ENCODE data around the gene RAB4B. TPM values are rescaled to one million over a fixed set of nuclear protein-coding genes. Genes with fewer than 3 reads are reported as not detected.

The RAB4B gene
- total and polyA plus RNA-seq, 5 donors from 2014 or later = 62.2 to 89.3 (median 79.6) TPM

GRCh38 chr19:40798683-40799557 is 20.9 kb downstream of the RAB4B start, which contains the start of gene EGLN2:
EGLN2 (plus strand) TSS chr19:40799191; CDS start chr19:40800573, 1,382 bp downstream.
- no peaks in the 10 kb centered on the region for H3K9me3 Mint-ChIP-seq
- peak within 1 kb of the TSS; percentile 88 to 96 (median 94) for H3K4me3 Mint-ChIP-seq
- peaks cover 13% of the 10 kb centered on the region for H3K36me3 Mint-ChIP-seq
- peak within 1 kb of the TSS; percentile 96 for H3K27ac ChIP-seq (ENCODE audit: insufficient read depth, low read length, poor library complexity, severe bottlenecking)
- peaks cover 6 to 56% (median 30%) of the 10 kb centered on the region in 4 donors for H3K4me1 Mint-ChIP-seq
- no peaks in the 10 kb centered on the region for H3K27me3 ChIP-seq (ENCODE audit: control insufficient read depth, insufficient read depth, low read length)
- ATAC-seq (ENCODE audit: low read depth in 2 of 2) (peak; percentile 83 to 87), DNase-seq (peak; percentile 100)
- peak within 1 kb of the TSS; percentile 96 to 100 (median 100) for H3K27ac Mint-ChIP-seq
- peaks cover 55% of the 10 kb centered on the region for H3K4me1 ChIP-seq (ENCODE audit: control insufficient read depth, insufficient read depth, low read length, poor library complexity, severe bottlenecking)
- H3K27me3 Mint-ChIP-seq = no peaks in the 10 kb centered on the region
- no peaks in the 10 kb centered on the region for H3K9me3 ChIP-seq (ENCODE audit: control insufficient read depth in 2 of 2, low read length in 2 of 2)
- peaks cover 5% of the 10 kb centered on the region for H3K36me3 ChIP-seq (ENCODE audit: control insufficient read depth, insufficient read depth, low read length)
- H3K4me3 ChIP-seq (ENCODE audit: low read depth, low read length) = peak within 1 kb of the TSS; percentile 90

GRCh38 chr19:40799558-40800338 is 21.7 kb downstream of the RAB4B start:
- peak overlapping the region; percentile 74 for H3K4me3 ChIP-seq (ENCODE audit: low read depth, low read length)
- H3K4me3 Mint-ChIP-seq = peak overlapping the region; percentile 88 to 96 (median 92)
- H3K27me3 ChIP-seq (ENCODE audit: control insufficient read depth, insufficient read depth, low read length) = no peaks in the 10 kb centered on the region
- no peaks in the 10 kb centered on the region for H3K9me3 ChIP-seq (ENCODE audit: control insufficient read depth in 2 of 2, low read length in 2 of 2)
- ATAC-seq (ENCODE audit: low read depth in 2 of 2) = no peak
- peak overlapping the region; percentile 87 to 91 (median 91) for H3K27ac Mint-ChIP-seq
- peak in 1 of 3 donors; percentile 24 for DNase-seq
- peak overlapping the region; percentile 74 for H3K27ac ChIP-seq (ENCODE audit: insufficient read depth, low read length, poor library complexity, severe bottlenecking)
- peaks cover 0 to under 1% (median 0%) of the 10 kb centered on the region in 7 donors for H3K9me3 Mint-ChIP-seq
- no peaks in the 10 kb centered on the region for H3K27me3 Mint-ChIP-seq
- H3K36me3 Mint-ChIP-seq = peaks cover 13% of the 10 kb centered on the region
- peaks cover 5% of the 10 kb centered on the region for H3K36me3 ChIP-seq (ENCODE audit: control insufficient read depth, insufficient read depth, low read length)
- H3K4me1 ChIP-seq (ENCODE audit: control insufficient read depth, insufficient read depth, low read length, poor library complexity, severe bottlenecking) = peaks cover 63% of the 10 kb centered on the region
- H3K4me1 Mint-ChIP-seq = peaks cover 10 to 64% (median 38%) of the 10 kb centered on the region in 4 donors

GRCh38 chr19:40800339-40800996 is 22.4 kb downstream of the RAB4B start:
- H3K4me3 ChIP-seq (ENCODE audit: low read depth, low read length) = peak overlapping the region; percentile 74
- Mint-ChIP-seq H3K36me3 (peaks cover 13% of the 10 kb centered on the region), H3K27me3 (no peaks in the 10 kb centered on the region), H3K4me1 (peaks cover 14 to 72% (median 44%) of the 10 kb centered on the region in 4 donors), H3K27ac (peak overlapping the region; percentile 87 to 91 (median 91)), H3K4me3 (peak overlapping the region; percentile 88 to 96 (median 92)), H3K9me3 (peaks cover 0 to 1% (median 0%) of the 10 kb centered on the region in 7 donors)
- H3K27me3 ChIP-seq (ENCODE audit: control insufficient read depth, insufficient read depth, low read length) = no peaks in the 10 kb centered on the region
- peaks cover 70% of the 10 kb centered on the region for H3K4me1 ChIP-seq (ENCODE audit: control insufficient read depth, insufficient read depth, low read length, poor library complexity, severe bottlenecking)
- H3K36me3 ChIP-seq (ENCODE audit: control insufficient read depth, insufficient read depth, low read length) = peaks cover 6% of the 10 kb centered on the region
- ATAC-seq (ENCODE audit: low read depth in 2 of 2) = no peak
- no peak for DNase-seq
- peak overlapping the region; percentile 74 for H3K27ac ChIP-seq (ENCODE audit: insufficient read depth, low read length, poor library complexity, severe bottlenecking)
- no peaks in the 10 kb centered on the region for H3K9me3 ChIP-seq (ENCODE audit: control insufficient read depth in 2 of 2, low read length in 2 of 2)

GRCh38 chr19:40800997-40801377 is 22.9 kb downstream of the RAB4B start:
- peak overlapping the region in 2 of 3 donors; percentile 15 to 29 for H3K27ac Mint-ChIP-seq
- Histone ChIP-seq H3K9me3 (ENCODE audit: control insufficient read depth in 2 of 2, low read length in 2 of 2) (no peaks in the 10 kb centered on the region), H3K4me1 (ENCODE audit: control insufficient read depth, insufficient read depth, low read length, poor library complexity, severe bottlenecking) (peaks cover 75% of the 10 kb centered on the region), H3K4me3 (ENCODE audit: low read depth, low read length) (no peak overlapping the region), H3K27me3 (ENCODE audit: control insufficient read depth, insufficient read depth, low read length) (no peaks in the 10 kb centered on the region), H3K36me3 (ENCODE audit: control insufficient read depth, insufficient read depth, low read length) (peaks cover 10% of the 10 kb centered on the region), H3K27ac (ENCODE audit: insufficient read depth, low read length, poor library complexity, severe bottlenecking) (peak overlapping the region; percentile 74)
- H3K36me3 Mint-ChIP-seq = peaks cover 13% of the 10 kb centered on the region
- H3K27me3 Mint-ChIP-seq = no peaks in the 10 kb centered on the region
- peaks cover 14 to 77% (median 49%) of the 10 kb centered on the region in 4 donors for H3K4me1 Mint-ChIP-seq
- H3K9me3 Mint-ChIP-seq = peaks cover 0 to 1% (median 0%) of the 10 kb centered on the region in 7 donors
- DNase-seq (no peak), ATAC-seq (ENCODE audit: low read depth in 2 of 2) (no peak)
- H3K4me3 Mint-ChIP-seq = peak overlapping the region; percentile 88 to 96 (median 92)

GRCh38 chr19:40801426-40802299 is 23.6 kb downstream of the RAB4B start:
- Mint-ChIP-seq H3K27me3 (no peaks in the 10 kb centered on the region), H3K4me1 (peaks cover 14 to 83% (median 55%) of the 10 kb centered on the region in 4 donors), H3K4me3 (peak overlapping the region; percentile 88 to 96 (median 92)), H3K9me3 (peaks cover 0 to 1% (median 0%) of the 10 kb centered on the region in 7 donors), H3K36me3 (peaks cover 13% of the 10 kb centered on the region), H3K27ac (peak overlapping the region; percentile 88 to 99 (median 89))
- Histone ChIP-seq H3K36me3 (ENCODE audit: control insufficient read depth, insufficient read depth, low read length) (peaks cover 10% of the 10 kb centered on the region), H3K27ac (ENCODE audit: insufficient read depth, low read length, poor library complexity, severe bottlenecking) (peak overlapping the region; percentile 88), H3K27me3 (ENCODE audit: control insufficient read depth, insufficient read depth, low read length) (no peaks in the 10 kb centered on the region), H3K9me3 (ENCODE audit: control insufficient read depth in 2 of 2, low read length in 2 of 2) (no peaks in the 10 kb centered on the region), H3K4me1 (ENCODE audit: control insufficient read depth, insufficient read depth, low read length, poor library complexity, severe bottlenecking) (peaks cover 82% of the 10 kb centered on the region), H3K4me3 (ENCODE audit: low read depth, low read length) (peak overlapping the region; percentile 66)
- no peak for DNase-seq
- no peak for ATAC-seq (ENCODE audit: low read depth in 2 of 2)

- H3K27ac Mint-ChIP-seq = peak overlapping the region; percentile 89 to 99 (median 98)
- DNase-seq = no peak
- H3K4me3 ChIP-seq (ENCODE audit: low read depth, low read length) = peak overlapping the region; percentile 67
- H3K36me3 Mint-ChIP-seq = peaks cover 18% of the 10 kb centered on the region
- H3K36me3 ChIP-seq (ENCODE audit: control insufficient read depth, insufficient read depth, low read length) = peaks cover 12% of the 10 kb centered on the region
- H3K4me1 Mint-ChIP-seq = peaks cover 14 to 88% (median 62%) of the 10 kb centered on the region in 4 donors
- H3K27me3 ChIP-seq (ENCODE audit: control insufficient read depth, insufficient read depth, low read length) = no peaks in the 10 kb centered on the region
- no peaks in the 10 kb centered on the region for H3K9me3 ChIP-seq (ENCODE audit: control insufficient read depth in 2 of 2, low read length in 2 of 2)
- no peaks in the 10 kb centered on the region for H3K27me3 Mint-ChIP-seq
- H3K9me3 Mint-ChIP-seq = peaks cover 0 to 1% (median 0%) of the 10 kb centered on the region in 7 donors
- no peak for ATAC-seq (ENCODE audit: low read depth in 2 of 2)
- H3K27ac ChIP-seq (ENCODE audit: insufficient read depth, low read length, poor library complexity, severe bottlenecking) = peak overlapping the region; percentile 88
- H3K4me3 Mint-ChIP-seq = peak overlapping the region; percentile 88 to 96 (median 92)
- H3K4me1 ChIP-seq (ENCODE audit: control insufficient read depth, insufficient read depth, low read length, poor library complexity, severe bottlenecking) = peaks cover 89% of the 10 kb centered on the region
Observed at GRCh38 chr19:40802300-40803169, 24.5 kb downstream of the RAB4B start.

Data from CD4-positive, CD25-positive, alpha-beta regulatory T cell (primary cell).